NCI-H2227 treated with DMSO at 0.1 percent for 48 hours (cell line): ENCODE data around the gene MAP3K13.
"Not testable (repeated sequence)": the region's sequence is repeated elsewhere in the genome, so short reads cannot be mapped to it uniquely, and the experiment has no call there.

Experiments used
- DNase-seq: peaks from one replicate; lab custom pipeline; 2025; lab: John Stamatoyannopoulos, UW

MAP3K13 gene

DNA sequence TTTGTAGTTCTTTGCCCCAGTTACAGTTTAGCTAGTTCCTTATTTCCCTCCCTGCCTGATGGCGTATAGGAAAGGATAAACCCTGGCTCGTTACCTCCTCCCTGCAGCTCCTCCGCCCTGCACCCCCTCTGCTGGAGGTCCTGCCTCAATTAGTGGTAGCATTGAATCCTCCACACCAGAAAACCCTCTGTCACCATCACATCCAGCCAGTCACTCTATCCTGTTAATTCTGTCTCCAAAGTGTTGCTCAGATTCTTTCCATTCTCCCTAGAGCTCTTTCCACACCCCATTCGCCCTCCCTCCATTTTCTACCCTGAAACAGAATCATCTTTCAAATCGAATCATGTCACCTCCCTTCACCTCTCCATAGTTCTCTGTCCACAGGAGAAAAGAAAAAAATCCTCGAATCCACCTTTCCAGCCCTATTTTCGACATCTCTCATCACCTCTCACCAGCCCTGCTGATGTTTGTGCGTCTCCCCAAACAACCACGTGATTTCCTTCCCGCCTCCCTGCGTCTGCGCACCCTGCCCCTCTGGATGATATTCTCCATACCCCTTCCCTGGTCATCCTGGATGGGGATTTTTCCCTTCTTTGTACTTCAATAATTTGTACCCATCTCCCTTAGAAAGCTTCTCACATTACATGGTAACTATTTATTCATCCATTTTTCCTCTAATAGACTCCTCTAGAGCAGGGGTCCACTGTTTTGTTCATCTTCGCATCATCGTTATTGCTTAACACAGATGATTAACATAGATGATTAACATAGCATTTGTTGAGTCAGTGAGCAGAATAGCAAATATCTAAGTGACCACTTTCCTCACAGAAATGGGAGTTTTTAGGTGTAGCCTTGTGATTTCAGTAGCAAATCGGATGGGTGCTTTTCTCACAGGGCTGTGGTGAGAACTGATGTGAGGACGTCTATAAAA is 37.1 kb downstream of the MAP3K13 start:
- peak; percentile 33 for DNase-seq

DNA sequence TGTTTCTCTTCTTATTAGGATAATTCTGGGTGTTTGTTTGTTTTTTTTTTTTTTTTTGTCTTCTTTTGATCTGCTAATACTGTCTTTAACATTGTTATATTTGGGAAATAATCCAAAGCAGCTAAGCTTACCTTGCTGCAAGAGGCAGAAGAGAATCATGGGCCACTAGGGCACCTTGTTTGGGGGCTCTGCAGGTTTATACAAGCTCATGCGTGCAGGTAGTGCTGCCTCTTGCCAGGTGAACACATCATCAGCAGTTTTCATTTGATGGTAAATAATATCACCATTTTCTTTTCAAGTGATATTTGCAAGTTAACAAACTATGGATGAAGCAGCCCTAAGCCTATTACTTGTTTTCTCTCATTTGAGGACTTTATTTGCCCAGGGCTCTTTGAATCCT is 37.9 kb downstream of the MAP3K13 start:
- DNase-seq, result peak; percentile 60

DNA sequence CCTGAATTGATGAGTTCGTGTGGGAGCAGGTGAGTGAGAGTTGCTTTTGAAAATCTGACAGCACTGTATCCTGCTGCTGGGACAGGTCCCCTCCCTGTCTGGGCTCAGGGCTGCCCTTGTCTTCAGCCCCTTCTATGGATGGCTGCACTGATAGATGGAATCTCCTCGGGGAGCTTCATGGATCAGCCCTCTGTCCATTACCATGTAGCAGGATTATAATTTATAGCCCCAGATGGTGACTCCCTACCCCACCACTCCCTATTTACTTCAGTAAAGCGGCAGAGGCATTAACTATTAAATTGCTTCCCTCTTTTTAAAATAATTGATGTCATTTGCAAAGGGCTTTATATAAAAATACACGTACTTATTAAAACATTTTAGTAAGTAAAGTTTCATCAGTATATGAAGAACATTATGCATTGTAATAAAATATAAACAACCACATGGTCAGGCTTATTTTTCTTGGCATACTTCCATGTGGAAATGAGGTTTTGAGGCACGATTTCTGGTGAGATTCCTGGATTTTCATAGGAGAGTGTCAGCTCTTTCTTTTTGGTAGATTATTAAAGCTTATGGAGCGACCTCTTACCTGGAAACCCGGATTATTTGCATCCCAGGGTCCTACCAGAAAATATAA is 38.5 kb downstream of the MAP3K13 start:
- peak; percentile 79 for DNase-seq

DNA sequence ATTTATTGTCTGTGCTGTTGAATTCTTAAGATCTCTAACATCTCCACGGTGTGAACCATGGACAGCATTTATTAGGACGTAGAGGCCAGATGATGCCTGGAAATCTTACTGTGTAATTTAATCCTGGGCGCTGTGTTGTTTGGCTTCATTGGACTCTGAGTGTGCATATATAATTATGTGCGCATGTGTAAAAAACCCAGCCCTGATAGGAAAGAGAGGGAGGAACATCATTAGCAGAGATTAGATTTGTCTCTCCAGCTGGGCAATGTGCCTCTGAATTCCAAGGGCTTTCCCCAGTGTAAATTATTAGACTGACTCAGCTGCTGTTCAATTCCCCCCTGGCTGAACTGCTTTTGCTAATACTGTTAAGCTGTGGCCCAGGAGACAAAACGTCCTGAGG is 39.6 kb downstream of the MAP3K13 start:
- DNase-seq, result peak; percentile 20

DNA sequence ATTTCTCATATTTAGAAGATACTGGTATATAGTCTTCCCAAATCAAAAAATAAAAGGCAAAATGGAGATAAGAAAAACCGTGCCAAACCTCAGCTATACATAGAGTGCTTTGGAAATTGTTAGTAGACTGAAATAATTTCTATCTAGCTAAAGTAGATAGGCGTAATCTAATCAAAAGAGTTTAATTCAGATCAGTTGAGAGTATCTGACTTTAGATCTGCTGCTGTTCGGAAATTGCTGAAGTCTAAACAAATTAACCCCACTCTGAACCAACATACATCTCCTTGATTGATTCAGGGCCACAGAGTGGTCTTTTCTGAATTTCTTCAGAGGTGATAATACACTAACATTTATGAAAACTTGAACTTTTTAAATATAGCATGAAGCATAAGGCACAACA is 40.1 kb downstream of the MAP3K13 start:
- no peak for DNase-seq

DNA sequence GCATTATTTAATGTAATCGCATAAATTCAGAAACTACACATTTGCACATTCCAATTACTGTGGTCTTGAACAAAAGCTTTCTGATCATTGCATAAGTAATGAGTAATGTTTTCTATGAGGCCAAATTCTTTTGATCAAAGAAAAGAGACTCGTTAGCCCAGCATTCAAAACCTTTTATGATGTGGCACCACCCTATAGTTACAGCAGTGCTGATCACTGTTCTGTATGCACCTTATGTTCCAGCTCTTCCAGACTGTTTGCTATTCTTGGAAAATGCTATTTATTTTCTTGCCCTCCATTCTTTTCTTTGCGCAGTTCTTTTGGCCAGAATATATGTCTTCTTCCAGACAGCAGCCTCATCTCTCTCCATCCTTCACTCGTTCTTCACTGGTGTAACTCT is 42.3 kb downstream of the MAP3K13 start:
- DNase-seq, result no peak

DNA sequence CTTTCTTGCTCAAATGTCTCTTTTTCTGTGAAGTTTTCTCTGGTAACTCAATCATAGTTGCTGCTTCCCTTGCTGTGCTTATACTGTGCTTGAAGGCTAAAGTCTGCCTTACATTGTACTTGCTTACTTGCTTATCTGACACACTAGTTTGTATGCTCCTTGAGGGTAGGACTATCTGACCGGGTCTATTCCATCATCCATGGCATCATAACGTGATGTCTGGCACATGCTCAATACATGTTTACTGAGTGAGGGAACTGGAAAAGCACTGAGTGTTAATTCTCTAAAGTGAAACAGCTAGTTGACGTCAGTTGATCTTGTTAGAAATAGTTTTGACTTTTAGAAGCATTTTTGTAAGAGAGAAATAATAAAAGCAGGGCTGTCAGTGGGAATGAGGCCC is 42.7 kb downstream of the MAP3K13 start:
- DNase-seq, result no peak

DNA sequence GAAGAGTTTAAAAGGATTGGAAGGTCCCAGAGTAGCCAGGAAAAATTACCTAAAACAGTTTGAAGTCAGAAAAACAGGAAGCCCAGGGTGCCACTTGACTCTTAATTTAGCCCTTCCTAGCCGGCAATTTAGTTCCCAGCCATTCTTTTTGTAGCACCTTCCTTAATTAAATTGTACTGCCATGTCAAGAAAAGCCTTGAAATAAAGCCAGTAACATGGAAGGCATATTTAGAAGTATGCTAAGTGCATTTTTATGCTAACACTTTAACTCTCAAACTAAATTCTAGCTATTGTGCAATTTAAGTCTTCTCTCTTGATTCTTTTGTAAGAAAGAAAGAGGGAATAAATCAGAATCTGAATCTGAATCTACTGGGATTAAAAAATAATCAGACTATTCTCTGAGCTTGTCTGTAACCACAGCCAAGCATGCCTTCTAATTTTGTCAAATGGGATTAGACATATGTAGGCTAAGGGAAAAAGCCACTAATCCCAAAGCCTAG is 43.2 kb downstream of the MAP3K13 start:
- peak; percentile 36 for DNase-seq

DNA sequence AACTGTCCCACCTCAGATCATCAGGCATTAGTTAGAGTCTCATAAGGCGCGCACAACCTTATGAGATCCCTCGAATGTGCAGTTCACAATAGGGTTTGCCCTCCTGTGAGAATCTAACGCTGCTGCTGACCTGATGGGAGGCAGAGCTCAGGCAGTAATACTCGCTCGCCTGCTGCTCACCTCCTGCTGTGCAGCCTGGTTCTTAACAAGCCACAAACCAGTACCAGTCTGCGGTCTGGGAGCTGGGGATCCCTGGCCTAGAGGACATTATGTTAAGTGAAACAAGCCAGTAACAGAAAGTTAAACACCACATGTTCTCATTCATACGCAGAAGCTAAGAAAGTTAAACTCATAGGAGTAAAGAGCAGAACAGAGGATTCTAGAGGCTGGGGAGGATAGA is 47.0 kb downstream of the MAP3K13 start:
- DNase-seq, result no peak

DNA sequence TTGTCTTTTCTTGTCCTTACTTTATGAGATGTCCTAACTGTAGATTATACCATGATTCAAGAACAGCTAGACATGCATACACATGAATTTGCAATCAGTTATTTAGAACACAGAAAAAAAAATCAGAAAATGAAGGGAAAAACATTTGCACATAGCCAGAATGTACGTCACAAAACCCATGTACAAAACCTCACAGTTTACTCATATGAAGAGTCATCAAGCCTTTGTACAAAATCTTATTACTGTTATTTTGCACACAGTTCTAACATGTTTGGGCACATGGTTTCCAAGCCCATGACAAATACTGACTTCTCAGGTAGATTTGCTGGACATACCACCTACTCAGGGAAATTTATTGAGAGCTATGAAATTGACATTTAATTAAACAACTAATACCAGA is 48.2 kb downstream of the MAP3K13 start:
- DNase-seq, result no peak

DNA sequence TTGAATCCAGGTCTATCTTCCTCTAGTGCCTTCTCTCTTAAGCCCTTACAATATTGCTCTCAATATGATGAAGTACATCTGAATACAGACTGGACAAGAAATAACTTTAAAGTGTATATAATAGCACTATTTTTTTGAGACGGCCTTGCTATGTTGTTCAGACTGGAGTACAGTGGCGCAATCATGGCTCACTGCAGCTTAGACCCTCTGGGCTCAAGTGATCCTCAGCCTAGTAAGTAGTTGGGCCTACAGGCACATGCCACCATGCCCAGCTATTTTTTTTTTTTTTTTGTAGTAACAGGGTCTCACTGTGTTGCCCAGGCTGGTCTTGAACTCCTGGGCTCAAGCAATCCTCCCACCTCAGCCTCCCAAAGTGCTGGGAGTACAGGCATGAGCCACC is 53.6 kb downstream of the MAP3K13 start:
- no peak for DNase-seq

DNA sequence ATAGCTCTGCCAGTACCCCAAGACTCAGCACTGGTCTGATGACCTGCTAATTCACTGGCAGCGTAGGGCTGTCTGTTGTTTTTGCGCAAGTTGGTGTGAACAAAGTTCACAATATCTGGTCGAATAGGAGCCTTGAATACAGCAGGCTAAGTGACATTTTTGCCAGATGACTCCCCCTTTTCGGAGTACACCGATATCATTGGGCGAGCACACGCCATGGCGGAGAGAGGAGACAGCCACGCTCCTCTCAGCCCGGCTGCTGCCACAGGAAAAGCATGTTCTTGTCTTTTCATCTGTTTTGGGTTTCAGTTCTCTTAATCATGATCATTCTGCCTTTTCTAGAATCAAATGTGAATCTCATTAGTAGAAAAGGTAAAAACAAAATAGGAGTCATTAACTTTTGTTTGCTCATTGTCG is 55.6 kb downstream of the MAP3K13 start:
- DNase-seq, result not testable (repeated sequence)

DNA sequence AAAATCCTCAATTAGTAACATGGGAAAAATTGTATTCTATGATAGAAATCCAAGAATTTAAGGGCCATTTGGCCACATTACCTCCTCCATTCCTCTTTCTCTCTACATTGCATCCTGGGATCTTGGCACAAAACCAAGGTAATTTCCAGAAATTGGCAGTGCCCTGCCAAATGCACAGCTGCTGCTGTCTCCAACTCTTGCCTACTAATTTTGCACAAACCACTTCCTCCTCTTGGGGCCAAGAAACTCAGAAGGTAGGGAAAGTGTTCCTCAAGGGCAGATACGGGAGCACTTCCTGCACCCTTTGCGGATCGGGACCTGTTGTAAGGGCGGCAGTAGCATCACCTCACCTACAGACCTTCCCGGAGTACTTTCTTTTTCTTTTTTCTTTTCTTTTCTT is 57.8 kb downstream of the MAP3K13 start:
- DNase-seq, result no peak

DNA sequence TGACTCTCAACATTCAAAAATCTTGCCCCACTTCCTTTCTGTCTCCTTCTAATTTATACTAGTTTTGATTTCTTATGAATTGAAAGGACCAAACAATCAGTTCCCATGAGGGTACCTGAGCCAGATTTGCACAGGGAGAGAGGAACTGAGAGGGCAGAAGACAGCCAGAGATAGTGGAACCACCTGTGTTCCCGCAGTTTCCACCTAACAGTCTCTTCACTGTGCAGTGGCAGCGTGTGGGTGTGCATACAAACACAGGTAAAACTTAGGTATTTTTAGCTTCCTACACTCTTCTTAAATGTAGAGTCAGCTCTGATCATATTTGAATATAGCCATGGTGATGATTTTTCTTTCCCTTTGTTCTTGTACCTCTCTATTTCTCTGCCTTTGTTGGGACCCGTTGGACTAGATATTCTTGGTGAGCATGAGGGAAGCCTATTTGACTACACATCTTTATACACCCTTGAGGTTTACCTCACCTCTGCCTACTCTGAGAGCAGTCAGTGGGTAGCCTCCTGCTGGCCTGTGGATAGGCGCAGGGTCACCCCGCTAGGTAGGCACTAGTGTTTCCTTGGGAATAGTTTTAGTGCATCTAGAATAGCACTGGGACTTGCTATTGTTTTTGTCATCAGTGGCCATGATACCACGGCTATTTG is 58.8 kb downstream of the MAP3K13 start:
- no peak for DNase-seq

DNA sequence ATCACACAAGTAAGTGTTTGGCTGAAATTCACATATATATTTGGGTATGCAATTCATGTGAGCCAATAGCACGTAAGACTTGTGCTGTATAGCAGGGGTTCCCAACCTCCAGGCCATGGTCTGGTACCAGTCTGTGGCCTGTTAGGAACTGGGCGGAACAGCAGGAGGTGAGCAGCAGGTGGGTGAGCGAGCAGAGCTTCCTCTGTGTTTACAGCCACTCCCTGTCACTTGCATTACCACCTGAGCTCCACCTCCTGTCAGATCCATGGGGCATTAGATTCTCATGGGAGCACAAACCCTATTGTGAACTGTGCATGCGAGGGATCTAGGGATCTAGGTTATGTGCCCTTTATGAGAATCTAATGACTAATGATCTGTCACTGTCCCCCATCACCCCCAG is 59.7 kb downstream of the MAP3K13 start:
- DNase-seq, result no peak

DNA sequence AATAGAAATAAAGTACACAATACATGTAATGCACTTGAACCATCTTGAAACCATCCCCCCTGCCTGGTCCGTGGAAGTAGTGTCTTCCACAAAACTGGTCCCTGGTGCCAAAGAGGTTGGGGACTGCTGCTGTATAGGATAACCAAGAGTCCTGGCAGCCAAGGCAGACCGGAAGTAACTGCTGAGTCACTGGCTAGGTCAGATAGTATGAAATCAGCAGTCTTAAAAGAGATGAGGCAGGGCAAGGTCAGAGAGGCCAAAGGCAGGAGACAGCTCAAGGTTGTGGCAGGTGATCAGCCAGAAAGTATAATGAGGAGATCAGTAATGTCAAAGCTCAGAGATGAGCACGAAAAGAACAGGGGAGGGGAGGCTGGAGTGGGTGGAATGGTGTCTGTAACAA is 60.2 kb downstream of the MAP3K13 start:
- DNase-seq, result peak; percentile 60

DNA sequence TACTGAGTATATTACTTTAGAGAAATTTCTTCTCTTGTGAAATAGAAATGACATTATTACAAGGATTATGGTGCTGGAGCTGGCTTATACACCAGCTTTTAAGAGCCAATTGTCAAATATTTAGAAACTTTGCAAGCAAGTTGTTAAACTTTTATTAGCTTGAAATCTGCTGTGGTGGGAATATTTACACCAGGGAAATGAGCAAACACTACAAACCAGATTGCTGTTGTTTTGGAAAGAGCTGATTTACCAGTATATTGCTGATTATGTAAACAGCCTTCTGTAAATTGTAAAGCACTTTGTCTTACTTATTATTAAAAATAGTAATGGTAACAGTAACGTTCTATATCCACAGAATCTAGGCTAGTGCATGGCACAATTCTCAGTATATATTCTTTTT is 61.5 kb downstream of the MAP3K13 start:
- DNase-seq, result no peak

DNA sequence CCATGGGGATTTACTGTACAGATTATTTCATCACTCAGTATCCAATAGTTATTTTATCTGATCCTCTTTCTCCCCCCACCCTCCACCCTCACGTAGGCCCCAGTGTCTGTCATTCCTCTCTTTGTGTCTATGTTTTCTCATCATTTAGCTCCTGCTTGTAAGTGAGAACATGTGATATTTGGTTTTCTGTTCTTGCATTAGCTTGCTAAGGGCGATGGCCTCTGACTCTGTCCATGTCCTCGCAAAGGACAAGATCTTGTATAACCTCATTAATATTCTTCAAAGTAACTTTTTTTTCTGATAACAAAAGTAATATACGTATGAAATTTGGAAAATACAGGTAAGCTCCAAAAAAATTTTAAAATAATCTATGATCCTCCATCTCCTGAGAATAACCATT is 67.4 kb downstream of the MAP3K13 start:
- no peak for DNase-seq

DNA sequence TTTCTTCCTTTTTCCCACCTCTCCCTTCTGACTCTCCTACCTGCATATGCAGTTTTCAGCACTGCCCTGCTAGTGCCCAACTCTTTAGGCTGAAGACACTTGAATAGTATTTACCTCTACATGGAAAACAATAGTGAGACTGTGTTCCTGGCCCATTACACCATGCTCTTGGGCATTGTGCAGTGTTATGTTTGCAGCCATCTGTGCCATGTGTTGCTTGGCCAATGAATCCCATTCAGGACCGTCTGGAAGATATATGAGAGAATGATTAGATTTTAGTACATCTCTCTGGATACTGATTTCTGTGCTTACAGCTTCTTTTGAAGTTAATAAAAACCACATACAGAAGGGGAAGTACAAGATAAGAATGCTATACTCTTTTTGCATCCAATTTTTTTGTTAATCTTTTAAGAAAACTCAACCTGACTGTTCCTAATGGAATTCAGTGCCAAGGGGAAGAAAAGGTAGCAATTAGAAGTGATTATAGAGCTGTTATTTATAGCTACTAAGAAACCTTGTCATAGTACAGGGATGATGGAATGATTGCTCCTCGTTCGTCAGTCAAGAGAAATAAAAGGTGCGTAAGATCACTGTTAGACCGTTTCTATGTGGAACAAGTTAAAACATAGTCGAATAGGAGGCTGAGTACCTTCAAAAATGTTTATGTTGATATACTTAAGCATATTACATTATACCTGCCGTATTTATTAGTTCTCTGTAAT is 77.0 kb downstream of the MAP3K13 start:
- peak; percentile 44 for DNase-seq

DNA sequence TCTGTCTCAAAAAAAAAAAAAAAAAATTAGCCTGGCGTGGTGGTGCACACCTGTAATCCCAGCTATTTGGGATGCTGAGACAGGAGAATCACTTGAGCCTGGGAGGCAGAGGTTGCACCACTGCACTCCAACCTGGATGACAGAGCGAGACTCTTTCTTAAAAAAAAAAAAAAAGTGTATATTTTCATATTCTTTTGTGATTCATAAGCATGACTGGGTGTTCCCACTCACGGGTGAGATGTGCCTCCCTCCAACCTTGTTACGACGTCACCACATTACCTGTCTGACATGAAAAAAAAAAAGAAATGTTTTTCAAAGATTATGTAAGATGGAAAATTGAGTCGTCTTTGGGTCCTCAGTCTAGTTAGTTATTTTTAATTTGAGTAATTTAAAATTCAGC is 79.1 kb downstream of the MAP3K13 start:
- DNase-seq, result no peak

DNA sequence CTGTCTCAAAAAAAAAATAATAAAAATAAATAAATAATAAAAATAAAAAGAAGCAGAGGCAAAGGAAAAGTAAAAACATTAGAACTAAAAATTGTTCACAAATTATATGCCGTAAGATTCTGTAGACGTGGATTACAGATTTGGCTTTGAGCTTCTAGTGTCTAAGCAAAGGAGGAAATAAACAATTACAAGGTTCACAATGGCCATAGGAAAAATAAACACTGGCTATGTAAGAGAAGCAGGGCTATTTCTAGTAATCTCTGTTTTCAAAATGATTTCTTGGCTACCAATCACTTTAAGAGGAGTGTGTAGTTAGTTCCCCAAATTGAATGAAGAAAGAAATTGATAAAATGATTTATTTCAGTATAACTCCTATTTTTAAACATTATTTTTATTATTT is 81.4 kb downstream of the MAP3K13 start:
- DNase-seq, result no peak

DNA sequence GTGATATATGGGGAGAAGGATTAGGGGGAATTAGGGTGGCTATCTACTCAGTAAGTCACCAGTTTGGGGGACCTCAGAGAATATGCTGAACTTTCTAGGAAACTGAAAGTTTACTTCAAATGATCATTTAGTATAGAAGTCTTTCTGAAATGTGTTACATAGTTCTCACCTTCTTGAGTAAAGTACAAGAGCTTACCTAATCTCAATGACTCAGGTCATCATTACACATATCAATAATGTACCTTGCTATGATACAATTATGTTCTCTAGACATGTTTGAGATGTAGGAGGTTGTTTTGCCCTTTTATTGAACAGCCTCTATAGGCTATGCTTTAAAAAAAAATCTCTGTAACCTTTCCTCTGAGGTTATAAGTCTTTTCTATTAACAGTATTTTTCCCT is 85.2 kb downstream of the MAP3K13 start:
- DNase-seq, result no peak
